ENCODE results near the gene TTLL11. TPM values are rescaled to one million over a fixed set of nuclear protein-coding genes. Genes with fewer than 3 reads are reported as not detected.
A peak's percentile ranks its signal among the peaks of the same experiment; 100 is the strongest.

Gene TTLL11
- total and polyA plus RNA-seq, 2 experiments from 2014 or later = 0.57 to 1.4 TPM

DNA sequence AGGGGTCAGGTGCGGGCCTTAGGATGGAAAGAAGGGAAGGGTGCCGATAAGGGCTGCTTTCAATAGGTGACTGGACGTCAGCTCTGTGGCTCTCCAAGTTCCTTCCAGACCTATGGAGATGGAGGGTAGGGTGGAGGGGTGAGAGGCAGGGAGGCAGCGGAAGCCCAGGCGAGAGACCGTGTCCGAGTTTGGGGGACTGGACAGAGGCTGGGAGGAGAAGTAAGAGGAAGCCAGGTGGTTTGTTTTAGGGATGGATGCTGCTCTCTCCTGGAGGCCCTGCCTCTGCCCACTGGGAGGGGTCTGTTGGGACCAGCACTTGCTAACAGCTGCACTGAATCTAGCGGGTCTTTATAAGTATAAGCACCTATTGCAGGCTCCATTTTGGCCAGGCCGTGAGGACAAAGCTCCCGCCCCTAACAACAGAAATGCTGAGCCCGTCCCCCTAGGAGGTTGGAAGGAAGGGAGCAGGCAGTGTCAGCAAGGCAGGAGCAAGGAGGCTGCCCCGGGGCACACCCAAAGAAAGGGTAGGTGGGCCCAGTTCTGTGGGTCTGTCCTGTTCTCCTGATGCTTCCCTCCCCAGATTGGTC is 274.2 kb downstream of the TTLL11 start (continued):
- TF ChIP-seq, protein P1, sequence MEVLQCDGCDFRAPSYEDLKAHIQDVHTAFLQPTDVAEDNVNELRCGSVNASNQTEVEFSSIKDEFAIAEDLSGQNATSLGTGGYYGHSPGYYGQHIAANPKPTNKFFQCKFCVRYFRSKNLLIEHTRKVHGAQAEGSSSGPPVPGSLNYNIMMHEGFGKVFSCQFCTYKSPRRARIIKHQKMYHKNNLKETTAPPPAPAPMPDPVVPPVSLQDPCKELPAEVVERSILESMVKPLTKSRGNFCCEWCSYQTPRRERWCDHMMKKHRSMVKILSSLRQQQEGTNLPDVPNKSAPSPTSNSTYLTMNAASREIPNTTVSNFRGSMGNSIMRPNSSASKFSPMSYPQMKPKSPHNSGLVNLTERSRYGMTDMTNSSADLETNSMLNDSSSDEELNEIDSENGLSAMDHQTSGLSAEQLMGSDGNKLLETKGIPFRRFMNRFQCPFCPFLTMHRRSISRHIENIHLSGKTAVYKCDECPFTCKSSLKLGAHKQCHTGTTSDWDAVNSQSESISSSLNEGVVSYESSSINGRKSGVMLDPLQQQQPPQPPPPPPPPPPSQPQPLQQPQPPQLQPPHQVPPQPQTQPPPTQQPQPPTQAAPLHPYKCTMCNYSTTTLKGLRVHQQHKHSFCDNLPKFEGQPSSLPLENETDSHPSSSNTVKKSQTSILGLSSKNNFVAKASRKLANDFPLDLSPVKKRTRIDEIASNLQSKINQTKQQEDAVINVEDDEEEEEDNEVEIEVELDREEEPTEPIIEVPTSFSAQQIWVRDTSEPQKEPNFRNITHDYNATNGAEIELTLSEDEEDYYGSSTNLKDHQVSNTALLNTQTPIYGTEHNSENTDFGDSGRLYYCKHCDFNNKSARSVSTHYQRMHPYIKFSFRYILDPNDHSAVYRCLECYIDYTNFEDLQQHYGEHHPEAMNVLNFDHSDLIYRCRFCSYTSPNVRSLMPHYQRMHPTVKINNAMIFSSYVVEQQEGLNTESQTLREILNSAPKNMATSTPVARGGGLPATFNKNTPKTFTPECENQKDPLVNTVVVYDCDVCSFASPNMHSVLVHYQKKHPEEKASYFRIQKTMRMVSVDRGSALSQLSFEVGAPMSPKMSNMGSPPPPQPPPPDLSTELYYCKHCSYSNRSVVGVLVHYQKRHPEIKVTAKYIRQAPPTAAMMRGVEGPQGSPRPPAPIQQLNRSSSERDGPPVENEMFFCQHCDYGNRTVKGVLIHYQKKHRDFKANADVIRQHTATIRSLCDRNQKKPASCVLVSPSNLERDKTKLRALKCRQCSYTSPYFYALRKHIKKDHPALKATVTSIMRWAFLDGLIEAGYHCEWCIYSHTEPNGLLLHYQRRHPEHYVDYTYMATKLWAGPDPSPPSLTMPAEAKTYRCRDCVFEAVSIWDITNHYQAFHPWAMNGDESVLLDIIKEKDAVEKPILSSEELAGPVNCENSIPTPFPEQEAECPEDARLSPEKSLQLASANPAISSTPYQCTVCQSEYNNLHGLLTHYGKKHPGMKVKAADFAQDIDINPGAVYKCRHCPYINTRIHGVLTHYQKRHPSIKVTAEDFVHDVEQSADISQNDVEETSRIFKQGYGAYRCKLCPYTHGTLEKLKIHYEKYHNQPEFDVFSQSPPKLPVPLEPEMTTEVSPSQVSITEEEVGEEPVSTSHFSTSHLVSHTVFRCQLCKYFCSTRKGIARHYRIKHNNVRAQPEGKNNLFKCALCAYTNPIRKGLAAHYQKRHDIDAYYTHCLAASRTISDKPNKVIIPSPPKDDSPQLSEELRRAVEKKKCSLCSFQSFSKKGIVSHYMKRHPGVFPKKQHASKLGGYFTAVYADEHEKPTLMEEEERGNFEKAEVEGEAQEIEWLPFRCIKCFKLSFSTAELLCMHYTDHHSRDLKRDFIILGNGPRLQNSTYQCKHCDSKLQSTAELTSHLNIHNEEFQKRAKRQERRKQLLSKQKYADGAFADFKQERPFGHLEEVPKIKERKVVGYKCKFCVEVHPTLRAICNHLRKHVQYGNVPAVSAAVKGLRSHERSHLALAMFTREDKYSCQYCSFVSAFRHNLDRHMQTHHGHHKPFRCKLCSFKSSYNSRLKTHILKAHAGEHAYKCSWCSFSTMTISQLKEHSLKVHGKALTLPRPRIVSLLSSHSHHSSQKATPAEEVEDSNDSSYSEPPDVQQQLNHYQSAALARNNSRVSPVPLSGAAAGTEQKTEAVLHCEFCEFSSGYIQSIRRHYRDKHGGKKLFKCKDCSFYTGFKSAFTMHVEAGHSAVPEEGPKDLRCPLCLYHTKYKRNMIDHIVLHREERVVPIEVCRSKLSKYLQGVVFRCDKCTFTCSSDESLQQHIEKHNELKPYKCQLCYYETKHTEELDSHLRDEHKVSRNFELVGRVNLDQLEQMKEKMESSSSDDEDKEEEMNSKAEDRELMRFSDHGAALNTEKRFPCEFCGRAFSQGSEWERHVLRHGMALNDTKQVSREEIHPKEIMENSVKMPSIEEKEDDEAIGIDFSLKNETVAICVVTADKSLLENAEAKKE (CRISPR knock-in tag; IDR thresholded peaks at IDR 0.05) = no peak
- TF ChIP-seq STAT1 (IDR thresholded peaks at IDR 0.05; ENCODE audit: unreplicated experiment) = no peak
- TF ChIP-seq NANOG (IDR thresholded peaks at IDR 0.05; ENCODE audit: borderline replicate concordance) = no peak
- TF ChIP-seq, protein P2, sequence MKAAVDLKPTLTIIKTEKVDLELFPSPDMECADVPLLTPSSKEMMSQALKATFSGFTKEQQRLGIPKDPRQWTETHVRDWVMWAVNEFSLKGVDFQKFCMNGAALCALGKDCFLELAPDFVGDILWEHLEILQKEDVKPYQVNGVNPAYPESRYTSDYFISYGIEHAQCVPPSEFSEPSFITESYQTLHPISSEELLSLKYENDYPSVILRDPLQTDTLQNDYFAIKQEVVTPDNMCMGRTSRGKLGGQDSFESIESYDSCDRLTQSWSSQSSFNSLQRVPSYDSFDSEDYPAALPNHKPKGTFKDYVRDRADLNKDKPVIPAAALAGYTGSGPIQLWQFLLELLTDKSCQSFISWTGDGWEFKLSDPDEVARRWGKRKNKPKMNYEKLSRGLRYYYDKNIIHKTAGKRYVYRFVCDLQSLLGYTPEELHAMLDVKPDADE (IDR thresholded peaks at IDR 0.05) = no peak
- no peak for TF ChIP-seq JUNB (IDR thresholded peaks at IDR 0.05; ENCODE audit: unreplicated experiment)

DNA sequence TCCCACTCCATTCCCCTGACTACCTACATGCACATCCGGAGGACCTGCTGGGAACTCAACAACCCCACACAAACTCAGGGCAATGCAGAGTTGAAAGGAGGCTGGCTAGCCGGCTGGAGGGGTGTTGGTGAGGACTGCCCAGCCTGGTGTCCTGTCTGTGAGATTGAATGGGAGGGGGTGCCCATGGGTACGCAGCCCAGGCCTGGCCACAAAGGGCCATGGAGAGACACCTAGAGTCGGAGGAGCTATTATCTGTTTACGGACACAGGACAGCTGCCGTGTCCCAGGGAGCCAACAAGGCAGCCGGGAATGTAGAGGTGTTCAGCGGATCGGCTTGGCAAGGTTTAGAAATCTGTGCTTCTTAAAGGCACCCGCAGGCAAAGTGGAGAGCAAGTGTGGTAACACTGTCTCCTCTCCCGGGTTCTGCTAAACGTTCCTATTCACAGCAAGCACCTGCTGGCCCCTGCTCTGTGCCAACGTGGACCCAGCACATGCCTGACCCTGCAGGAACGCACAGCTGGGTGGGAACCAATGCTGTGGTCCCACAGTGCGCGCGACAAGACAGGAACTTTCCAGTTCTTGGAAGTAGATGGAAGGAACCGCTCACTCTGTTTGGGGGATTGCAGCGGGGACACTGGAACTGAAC is 275.0 kb downstream of the TTLL11 start:
- no peak overlapping the region for H3K27ac Mint-ChIP-seq
- no peaks in the 10 kb centered on the region for H3K79me2 ChIP-seq (replicated peaks; ENCODE audit: insufficient read depth)
- H3K4me1 Mint-ChIP-seq = peaks cover 63% of the 10 kb centered on the region
- TF ChIP-seq ZNF331 (CRISPR knock-in tag; IDR thresholded peaks at IDR 0.05; ENCODE audit: low read depth) (no peak), POLR2AphosphoS5 (IDR thresholded peaks at IDR 0.05; ENCODE audit: low read depth) (no peak), NANOG (IDR thresholded peaks at IDR 0.05; ENCODE audit: borderline replicate concordance) (no peak), EZH2 (IDR thresholded peaks at IDR 0.05; ENCODE audit: low read depth, unreplicated experiment) (no peak), ZNF114 (CRISPR knock-in tag; IDR thresholded peaks at IDR 0.05) (no peak), STAT1 (IDR thresholded peaks at IDR 0.05; ENCODE audit: unreplicated experiment) (no peak), EZH2phosphoT487 (IDR thresholded peaks at IDR 0.05; ENCODE audit: unreplicated experiment) (no peak), CREB1 (CRISPR knock-in tag; IDR thresholded peaks at IDR 0.05; ENCODE audit: low read depth) (no peak)
- TF ChIP-seq, protein P3, sequence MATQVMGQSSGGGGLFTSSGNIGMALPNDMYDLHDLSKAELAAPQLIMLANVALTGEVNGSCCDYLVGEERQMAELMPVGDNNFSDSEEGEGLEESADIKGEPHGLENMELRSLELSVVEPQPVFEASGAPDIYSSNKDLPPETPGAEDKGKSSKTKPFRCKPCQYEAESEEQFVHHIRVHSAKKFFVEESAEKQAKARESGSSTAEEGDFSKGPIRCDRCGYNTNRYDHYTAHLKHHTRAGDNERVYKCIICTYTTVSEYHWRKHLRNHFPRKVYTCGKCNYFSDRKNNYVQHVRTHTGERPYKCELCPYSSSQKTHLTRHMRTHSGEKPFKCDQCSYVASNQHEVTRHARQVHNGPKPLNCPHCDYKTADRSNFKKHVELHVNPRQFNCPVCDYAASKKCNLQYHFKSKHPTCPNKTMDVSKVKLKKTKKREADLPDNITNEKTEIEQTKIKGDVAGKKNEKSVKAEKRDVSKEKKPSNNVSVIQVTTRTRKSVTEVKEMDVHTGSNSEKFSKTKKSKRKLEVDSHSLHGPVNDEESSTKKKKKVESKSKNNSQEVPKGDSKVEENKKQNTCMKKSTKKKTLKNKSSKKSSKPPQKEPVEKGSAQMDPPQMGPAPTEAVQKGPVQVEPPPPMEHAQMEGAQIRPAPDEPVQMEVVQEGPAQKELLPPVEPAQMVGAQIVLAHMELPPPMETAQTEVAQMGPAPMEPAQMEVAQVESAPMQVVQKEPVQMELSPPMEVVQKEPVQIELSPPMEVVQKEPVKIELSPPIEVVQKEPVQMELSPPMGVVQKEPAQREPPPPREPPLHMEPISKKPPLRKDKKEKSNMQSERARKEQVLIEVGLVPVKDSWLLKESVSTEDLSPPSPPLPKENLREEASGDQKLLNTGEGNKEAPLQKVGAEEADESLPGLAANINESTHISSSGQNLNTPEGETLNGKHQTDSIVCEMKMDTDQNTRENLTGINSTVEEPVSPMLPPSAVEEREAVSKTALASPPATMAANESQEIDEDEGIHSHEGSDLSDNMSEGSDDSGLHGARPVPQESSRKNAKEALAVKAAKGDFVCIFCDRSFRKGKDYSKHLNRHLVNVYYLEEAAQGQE (IDR thresholded peaks at IDR 0.05; ENCODE audit: unreplicated experiment) = no peak
- no peaks in the 10 kb centered on the region for H3K36me3 Mint-ChIP-seq (ENCODE audit: low read depth)
- H3K4me3 ChIP-seq = no peak overlapping the region
- peaks cover 22% of the 10 kb centered on the region for H3K4me1 ChIP-seq (ENCODE audit: insufficient read depth)
- no peak overlapping the region for H3K27ac ChIP-seq (ENCODE audit: low read depth)
- no peaks in the 10 kb centered on the region for H3K9me3 Mint-ChIP-seq
- 0 out of 2 replicates have a peak, but pooled peaks cover 16% of the 10 kb centered on the region for H3F3A ChIP-seq (replicated peaks; ENCODE audit: low read depth)
- peak overlapping the region; percentile 32; the same call in 1 of the 2 replicates for H2AFZ ChIP-seq
- no peaks in the 10 kb centered on the region for H4K20me1 ChIP-seq (replicated peaks; ENCODE audit: insufficient read depth)
- no peaks in the 10 kb centered on the region for H3K36me3 ChIP-seq (ENCODE audit: insufficient read depth)
- ATAC-seq (no peak), DNase-seq (ENCODE audit: low spot score) (no peak)
- no peak overlapping the region for H3K4me3 Mint-ChIP-seq
- H3K27me3 Mint-ChIP-seq (ENCODE audit: insufficient read depth, low read depth, poor library complexity) = peaks cover 36% of the 10 kb centered on the region
- no peaks in the 10 kb centered on the region for H3K9me2 ChIP-seq (ENCODE audit: insufficient read depth)
- H3K27me3 ChIP-seq (ENCODE audit: insufficient read depth) = no peaks in the 10 kb centered on the region; the same call in 1 of the 2 replicates
- no peak overlapping the region for H3K4me2 ChIP-seq
